ENCODE results near the gene GNG12.

DNA sequence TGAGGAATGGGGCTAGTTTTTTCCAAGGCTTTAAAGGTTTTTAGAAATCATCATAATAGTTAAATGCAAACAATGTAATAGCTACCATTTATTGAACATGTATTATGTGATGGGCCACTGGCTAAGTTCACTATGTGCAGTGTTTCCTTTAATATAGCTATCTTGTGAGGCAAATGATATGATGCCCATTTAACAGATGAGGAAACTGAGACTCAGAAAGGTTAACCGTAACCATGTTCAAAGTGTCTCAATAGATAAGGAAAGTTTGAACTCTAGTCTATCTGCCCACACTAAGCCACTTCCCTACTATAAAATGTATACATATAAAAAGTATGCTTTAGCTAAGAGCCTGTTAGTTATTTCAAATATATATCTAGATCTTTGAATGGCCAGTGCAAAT is 64.8 kb downstream of the GNG12 start:
- TF ChIP-seq BHLHE40 (IDR thresholded peaks at IDR 0.05; ENCODE audit: low read length) (no peak), BRF2 (IDR thresholded peaks at IDR 0.05; ENCODE audit: borderline replicate concordance, insufficient read depth, insufficient read length) (no peak), JUN (IDR thresholded peaks at IDR 0.05; ENCODE audit: borderline replicate concordance, low read depth, low read length) (no peak), JUN (CRISPR knock-in tag; IDR thresholded peaks at IDR 0.05; ENCODE audit: borderline replicate concordance) (no peak)

Data from K562 (cell line).